Lung microvascular endothelial cell (primary cell): ENCODE results near the gene MAN1A2. TPM values are rescaled to one million over a fixed set of nuclear protein-coding genes. Genes with fewer than 3 reads are reported as not detected.

Experiments
- DNase-seq, 2 donors: peaks; one replicate each; pipeline versions ENCODE4 v3.0.0 to v3.0.0-alpha.2; 2010; ENCODE audit warnings: low read depth in 2 of 2
- total RNA-seq: library from RNA; depleted of rRNA; stranded (reverse); fragments of >200 nt; gene quantifications from 2 replicates; pipeline ENCODE4 v1.2.1, GENCODE V29; 2014

The MAN1A2 gene
- total RNA-seq, 1 donor from 2014 or later = 31.3 TPM

DNA sequence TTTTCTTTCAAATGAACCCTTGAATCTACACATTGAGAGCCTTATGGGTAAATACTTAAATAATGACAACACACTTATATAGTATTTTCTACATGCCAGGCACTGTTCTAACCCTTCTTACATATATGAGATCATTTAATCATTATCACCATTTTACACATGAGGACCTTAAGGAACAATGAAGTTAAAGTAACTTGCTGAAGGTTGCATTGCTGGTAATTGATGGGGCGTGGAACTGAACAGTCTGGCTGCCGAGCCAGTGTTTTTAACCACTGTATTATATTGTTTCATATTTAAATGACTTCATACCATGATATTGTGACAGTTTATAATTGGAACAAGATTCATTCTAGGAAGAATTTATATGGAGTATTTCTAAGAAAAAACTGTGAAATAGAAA, 126.7 kb downstream of the MAN1A2 start:
- no peak for DNase-seq

DNA sequence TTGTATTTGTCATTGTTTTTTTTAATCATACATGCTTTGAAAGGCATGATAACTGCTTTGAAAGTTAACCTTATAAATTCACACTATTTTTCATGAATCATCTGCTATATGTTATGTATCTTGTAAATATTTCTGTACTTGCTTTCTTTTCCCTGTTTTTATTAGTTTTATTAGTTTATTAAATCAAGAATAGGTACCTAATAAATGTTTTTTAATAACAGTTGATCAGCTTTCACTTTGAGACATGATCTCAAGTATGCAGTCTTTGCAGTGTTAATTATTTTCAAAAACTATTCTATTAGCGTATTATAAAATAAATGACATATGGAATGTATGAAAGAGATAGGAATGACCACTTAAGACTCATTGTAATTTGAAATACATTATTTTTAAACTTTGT, 127.8 kb downstream of the MAN1A2 start:
- DNase-seq = no peak

DNA sequence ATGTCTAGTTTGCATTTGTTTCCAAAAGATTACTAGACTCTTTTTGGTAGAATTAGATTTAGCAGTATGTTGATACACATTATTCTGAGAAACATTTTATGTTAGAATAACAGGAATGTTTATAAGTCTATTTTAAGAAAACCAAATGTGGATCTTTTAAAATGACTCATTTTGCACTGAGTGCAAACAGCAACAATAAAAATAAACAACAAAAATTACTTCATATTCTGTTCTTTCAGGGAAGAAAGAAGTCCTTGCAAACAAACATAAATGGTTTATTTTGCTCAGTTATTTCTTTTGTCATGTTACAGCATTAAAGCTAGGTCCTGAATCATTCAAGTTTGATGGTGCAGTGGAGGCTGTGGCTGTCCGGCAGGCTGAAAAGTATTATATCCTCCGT, 131.8 kb downstream of the MAN1A2 start:
- no peak for DNase-seq

DNA sequence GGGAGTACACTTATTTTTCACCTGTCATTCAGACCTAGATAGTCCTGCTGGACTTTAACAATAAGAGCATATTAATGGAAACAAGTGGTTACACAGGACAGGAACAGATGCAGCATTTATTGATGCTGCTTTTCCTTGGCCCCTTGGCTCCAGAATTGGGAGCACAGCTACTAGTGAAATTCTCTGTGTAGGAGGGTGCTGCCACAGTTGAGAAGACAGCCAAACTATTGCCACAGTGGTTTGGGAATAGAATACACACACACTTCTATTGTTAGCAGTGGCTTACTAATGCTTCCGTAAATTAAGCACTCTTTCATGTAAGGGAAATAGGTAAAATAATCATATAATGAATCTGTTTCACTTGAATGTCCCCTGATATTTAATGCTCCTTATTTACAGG, 133.3 kb downstream of the MAN1A2 start:
- no peak for DNase-seq

DNA sequence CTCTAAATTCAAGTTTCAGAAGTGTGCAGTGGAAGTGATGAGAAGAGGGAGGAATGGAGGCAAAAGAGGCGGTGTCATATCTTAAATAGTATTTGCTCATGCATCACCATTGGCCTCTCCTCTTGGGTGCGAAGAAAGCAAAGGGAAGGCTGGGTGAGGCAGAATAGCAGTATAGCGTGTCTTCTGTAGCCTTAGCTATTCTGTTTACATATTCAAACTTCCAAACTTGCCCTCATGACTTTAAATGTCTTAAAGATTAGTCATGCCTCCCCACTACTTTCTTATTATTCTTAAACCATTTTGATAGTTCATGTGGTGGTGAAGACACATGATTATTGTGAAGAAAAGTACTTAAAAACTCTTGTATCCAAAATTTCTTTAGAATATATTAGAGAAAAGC, 134.0 kb downstream of the MAN1A2 start:
- DNase-seq = peak in 1 of 2 donors; percentile 29

DNA sequence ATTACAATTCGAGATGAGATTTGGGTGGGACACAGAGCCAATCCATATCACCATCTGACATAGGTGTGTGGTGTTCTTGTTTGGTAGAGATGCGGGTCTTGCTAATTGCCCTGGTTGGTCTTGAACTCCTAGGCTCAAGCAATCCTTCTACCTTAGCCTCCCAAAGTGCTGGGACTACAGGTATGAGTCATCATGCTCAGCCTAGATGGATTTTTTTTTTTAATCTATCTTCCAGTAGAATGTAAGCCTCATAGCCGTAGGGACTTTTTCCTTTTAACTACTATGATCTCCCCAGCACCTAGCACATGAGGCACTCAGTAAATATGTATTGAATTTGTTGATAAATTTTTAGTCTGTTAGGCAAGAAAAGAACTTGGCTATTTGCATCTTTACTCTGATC, 144.0 kb downstream of the MAN1A2 start:
- no peak for DNase-seq

DNA sequence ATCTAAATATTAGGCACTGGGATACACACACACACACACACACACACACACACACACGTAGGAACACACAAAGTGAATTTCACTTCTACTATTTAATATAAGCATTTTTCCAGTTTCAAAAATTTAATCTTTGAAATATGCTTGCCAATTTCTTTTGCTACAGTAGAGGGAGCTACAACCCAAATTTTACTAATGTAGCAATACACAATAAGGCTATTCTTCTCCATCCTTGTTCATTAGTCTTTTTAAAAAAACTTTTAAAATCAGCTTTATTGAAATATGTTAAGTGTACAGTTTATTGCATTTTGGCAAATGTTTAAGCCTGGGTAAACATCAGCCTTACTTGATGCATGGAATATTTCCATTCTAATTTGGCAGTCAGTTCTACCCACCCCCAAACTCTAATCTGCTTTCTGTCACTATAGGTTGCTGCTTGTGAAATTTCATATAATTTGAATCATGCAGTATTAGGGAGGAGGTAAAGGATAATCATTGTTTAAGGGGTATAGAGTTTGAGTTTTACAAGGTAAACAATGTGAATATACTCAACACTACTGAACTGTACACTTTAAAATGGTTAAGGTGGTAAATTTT, 145.6 kb downstream of the MAN1A2 start:
- DNase-seq = peak; percentile 25 to 54

DNA sequence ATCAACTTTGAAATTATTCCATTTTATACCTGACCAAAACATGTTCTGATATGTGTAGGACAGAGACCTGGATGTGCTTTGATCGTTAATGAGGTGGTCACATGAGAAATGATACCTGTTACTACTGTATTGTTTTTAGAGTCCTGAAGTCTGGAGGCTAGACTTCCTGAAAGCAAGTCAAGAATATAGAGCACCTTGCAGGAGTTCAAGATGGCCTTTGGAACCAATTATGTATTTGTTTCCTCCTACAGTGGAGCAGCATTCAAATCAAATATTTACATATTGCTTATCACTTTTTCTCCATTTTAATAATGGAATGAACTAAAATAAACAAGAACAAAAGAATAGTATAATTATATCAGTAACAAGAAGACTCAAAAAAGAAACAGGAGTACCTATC, 155.9 kb downstream of the MAN1A2 start:
- no peak for DNase-seq

DNA sequence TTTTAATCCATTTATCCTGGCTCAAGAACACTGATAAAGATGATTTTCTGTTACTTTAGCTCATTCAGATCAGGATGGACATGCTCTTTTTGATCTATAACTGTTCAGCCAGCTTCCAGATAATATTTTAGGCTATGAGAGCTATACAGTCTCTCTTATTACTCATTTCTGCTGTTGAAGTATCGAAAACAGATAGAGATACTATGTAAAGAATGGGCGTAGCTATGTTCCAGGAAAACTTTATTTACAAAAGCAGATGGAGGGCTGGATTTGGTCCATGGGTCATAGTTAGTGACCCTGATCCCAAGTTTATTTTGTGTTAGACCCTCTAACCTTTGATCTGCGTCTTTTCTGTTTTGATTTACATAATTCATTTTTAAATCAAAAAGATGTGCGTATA, 159.8 kb downstream of the MAN1A2 start:
- DNase-seq = no peak

DNA sequence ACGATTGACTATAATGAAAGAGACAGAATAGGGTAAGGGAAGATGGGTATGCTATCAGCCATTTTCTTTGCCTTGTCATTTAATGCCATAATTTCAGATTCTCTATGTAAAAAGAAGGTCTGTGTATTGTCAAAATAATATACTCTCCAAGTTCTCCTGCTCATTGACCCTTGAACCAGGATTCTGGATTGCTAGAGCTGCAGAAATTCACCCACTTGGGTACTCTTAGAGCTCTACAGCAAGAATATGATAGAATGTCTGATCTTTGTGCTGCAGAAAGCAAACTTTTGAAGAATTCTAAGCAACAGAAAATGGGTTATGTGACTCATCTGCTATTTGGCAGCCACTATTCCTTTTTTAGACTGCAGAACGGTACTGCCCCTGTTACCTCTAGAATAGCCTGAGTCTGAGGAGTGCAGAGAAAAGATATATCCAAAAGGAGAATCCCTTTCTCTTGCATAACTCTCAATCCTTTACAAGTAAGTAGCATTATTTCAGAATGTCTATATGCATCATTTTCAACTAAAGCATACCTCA, 160.4 kb downstream of the MAN1A2 start:
- DNase-seq = no peak

DNA sequence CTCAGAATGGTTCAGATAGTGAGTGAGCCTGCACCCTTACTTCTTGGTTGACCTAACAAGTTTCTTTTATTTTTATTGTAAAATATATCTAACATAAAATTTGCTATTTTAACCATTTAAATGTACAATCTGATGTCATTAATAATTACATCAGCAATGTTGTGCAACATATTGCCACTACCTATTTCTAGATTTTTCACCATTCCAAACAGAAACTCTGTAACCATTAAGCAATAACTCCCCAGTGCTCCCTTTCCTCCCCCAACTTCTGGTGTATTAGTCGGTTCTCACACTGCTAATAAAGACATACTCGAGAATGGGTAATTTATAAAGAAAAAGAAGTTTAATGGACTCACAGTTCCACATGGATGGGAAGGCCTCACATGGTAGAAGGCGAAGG, 162.4 kb downstream of the MAN1A2 start:
- no peak for DNase-seq

DNA sequence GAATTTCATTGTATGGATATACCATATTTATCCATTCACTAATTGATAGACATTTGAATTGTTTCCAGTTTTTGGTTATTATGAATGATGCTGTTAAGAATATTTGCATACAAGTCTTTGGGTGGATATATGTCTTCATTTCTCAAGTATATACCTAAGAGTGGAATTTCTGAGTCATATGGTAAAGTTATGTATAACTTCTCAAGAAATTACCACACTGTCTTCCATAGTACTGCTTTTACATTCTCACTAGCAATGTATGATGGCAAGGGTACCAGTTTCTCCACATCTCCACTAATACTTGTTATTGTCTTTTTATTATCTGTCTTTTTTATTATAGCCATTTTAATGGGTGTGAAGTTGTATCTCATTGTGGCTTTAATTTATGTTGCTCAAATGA, 164.0 kb downstream of the MAN1A2 start:
- DNase-seq = no peak

DNA sequence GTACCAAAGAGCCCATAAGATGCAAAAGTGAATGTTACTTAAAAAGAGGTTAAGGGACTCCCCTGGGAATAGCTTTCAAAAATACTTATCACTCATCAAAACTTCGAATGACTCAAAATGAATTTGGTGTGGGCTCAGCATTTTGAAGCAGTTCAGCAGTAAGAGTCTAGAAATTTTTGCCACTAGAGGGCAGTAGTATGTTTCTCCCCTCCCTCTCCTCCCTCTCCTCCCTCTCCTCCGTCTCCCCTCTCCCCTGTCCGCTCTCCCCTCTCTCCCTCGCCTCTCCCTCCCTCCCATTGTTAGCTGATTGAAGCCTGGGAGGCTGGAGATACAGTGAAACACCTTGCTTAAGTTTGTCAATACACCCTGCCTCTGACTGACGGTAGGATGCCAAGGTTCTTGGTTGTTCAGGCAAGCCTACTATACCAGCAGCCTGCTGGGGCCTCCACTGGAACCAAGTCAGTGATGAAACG, 167.8 kb downstream of the MAN1A2 start:
- DNase-seq = peak; percentile 69 to 73

DNA sequence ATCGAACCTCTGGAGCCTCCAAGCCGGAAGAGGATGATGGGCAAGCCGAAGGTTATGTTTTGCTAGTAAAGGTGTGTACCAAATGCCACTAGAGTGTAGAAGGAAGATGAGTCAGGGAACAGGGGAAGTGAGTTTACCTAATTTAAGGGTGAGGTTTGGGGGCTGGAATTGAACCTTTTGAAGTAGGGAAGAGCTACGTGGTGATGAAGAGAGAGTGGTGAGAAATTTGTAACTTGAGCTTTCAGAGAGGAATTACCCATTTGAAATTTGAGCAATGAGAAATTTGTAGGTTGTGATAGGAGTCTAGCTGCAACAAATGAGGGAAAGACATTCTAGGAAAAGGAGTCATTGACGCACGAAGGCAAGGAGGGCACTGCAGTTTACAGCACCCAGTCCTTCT, 168.6 kb downstream of the MAN1A2 start:
- no peak for DNase-seq

DNA sequence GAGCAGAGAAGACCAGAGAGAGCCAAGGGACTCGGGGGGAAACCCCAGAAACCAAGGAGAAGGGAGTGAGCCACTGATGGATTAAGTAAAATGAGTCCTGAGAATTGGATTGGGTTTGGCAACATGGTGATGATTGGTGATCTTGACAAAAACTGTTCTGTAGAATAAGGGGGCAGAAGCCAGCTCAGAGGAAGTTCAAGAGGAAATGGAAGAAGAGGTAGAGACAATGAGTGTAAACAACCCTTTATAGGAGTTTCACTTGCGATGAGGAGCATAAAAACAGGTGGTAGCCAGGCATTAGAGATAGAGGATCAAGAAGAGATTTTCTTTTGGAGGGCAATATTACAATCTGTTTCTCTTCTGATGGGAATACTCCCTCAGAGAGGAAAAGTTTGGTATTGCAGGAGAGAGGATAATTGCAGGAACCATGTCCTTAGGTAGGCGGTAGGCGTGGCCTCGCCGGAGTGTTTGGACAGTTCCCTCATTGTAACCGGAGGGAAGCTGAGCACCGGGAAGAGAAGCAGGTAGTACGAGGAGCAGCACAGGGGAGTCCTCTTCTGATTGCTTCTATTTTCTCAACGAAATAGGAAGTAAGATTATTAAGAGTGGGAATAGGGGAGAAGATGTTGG, 170.2 kb downstream of the MAN1A2 start:
- peak in 1 of 2 donors; percentile 15 for DNase-seq

DNA sequence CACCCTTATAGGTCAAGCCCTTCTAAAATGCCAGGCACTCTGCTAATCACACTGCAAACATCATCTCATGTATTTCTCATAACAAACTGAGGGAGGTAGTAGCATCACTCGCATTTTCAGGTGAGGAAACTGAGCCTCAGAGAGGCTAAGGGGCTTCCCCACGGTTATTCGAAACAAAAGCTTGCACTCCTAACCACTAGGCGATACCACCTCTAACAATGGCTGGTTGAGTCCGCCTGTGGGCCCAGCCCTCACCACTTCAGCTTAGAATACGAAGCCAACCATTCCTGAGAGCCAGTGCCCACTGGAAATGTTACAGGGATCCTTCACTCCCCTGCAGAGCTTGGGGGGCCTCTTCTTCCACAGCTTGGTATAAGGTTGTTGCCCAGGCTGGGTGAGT, 173.3 kb downstream of the MAN1A2 start:
- no peak for DNase-seq

DNA sequence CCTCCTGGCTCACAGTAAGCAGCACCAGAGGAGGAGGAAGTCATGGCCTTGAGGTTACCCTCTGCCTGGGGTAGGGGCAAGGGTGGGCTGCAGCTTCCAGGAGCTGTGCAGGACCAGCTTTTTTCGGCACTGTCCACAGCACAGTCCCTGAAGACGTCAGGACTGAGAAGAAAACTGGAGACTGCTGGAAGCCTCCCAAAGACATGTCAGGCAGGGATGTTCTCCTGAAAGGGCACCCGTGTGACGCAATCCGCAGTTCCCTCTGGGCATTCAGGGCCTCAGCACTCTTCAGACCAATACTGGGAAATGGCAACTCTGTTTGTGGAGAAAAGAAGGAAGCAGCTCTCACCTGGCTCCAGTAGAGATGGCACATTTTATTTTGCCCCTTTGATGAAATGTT, 173.8 kb downstream of the MAN1A2 start:
- no peak for DNase-seq

DNA sequence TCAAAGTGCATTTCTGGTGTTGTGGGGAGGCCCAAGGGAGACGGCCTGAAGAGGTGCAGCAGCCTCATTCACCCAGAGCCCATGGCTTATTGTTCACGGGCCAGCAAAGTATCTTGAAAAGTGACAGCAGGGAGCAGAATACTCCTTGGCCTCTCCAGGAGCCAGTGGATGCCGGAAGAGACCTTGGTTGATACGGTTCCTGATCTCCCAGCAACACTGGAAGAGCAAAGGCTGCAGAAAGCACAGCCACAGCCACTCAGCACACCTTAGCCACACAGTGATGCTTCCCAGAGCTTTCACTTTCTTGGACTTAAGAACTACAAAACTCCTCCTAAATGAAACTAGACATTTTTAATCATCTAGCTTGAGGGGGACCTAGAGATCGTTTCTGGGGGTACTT, 174.3 kb downstream of the MAN1A2 start:
- no peak for DNase-seq

DNA sequence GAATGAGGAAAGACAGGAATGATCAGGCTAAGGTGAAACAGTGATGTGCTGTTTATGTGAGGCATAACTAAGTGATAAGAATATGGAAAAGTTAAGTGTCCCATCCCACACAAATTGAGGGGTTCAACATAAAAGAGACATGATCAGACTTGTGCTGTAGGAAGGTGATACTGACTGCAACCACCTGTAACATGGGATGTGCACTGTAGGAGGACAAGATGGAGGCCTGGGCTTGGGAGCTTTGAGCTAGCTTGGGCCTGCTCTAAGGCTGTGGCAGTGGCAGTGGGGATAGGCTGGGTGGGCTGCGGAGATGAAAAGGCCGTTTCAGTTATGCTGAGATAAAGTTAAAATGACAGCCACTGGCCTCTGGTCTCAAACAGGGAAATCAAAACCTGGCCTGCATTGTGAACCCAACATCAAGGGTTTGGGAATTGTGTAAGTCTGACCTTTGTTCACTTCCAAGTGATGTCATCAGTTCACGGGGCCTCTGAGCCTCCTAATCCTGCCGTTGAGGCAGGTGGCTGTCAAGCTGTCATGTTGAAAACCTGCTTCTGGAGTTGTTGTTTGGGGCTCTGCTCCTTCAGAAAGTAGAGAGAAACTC, 177.4 kb downstream of the MAN1A2 start:
- no peak for DNase-seq

DNA sequence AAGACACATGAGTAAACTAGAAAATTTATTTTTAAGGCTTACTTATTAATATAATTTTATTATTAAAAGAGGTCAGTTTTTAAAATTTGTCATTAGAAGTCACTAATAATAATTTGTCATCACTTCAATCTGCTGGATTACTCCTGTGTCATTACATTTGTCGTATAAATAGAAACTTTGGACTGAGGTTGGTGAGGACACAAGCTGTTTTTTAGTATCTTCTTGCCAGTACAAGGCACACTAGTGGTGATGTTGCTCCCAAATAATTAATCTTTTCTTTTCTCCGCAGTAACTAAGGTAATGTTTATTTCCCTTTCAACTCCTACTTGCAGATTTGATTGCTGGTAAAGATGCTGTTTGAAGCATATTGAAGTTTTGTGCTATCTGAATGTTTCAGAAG, 179.2 kb downstream of the MAN1A2 start:
- DNase-seq = no peak

DNA sequence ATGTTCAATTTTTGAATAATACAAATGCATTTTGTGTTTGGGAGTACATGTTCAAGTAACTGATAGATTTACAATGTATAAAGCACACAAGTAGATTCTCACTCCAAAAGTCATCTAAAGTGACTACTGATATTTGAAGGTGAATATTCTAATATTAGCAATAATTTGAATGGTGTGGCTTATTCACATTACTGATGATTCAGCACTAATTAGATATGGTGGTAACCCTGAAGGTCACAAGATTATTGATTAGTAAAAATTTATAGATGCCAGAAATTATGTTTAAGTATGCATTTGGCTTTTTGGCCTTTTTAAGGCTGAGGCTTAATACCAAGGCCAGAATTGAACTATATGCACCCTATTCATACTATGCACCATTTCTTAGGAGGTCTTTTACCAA, 186.2 kb downstream of the MAN1A2 start:
- DNase-seq = no peak

DNA sequence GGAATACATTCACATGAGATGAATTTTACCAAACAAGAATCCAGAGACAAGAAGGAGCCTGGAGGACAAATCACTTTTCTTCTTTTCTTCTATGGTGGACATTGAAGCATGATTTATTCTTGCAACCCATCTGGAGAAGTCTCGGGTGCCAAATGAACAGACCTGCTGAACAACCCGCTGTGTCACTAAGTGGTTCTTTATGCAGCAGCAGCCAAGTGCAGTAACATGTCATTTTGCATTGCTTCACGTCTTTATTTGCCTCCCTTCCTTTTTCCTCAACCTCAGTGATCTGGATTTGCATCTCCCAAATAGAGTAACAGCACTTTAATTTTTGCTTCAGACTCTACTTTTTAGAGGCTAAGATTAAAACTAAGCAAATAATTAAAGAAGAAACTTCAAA, 188.6 kb downstream of the MAN1A2 start:
- DNase-seq = no peak

DNA sequence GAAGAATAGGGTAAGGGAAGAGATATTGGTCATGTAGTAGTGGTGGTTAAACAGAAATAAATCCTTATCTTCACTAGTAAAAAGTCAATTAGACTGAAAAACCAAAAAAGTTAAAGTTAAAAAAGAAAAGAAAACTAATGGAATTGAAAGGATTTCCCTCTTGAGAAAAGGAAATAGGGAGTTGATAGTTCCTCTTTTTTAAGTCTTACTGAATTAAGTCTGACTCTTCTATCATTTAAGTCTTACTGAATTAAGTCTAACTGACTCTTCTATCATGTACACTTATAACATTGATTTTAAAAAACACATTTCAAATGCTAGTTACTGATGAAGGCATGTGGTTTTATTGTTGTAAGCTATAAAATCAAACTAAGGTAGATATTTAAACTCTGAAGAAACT, 189.1 kb downstream of the MAN1A2 start:
- DNase-seq = no peak
